HCT116 (cell line): ENCODE data around the gene STIM1.

Experiments used
- JUND ChIP-seq: IDR thresholded peaks from 2 replicates; pipeline ENCODE4 v1.6.1; 2012
- REST ChIP-seq: IDR thresholded peaks from 2 replicates; pipeline ENCODE4 v1.6.1; 2012; ENCODE audit warnings: low read depth
- YY1 ChIP-seq: IDR thresholded peaks from 2 replicates; pipeline ENCODE4 v1.6.1; 2011; ENCODE audit warnings: low read length, low read depth, moderate library complexity, mild to moderate bottlenecking; ENCODE audit not compliant: insufficient replicate concordance; ENCODE audit errors: extremely low read depth

GRCh38 chr11:4065601-4066377 is 210.3 kb downstream of the STIM1 start:
- TF ChIP-seq YY1 (no peak), JUND (no peak), REST (no peak)
